IMR-90 (cell line): ENCODE data around the gene ARMH1.

Source experiments
- CTCF ChIP-seq: conservative IDR thresholded peaks from 2 replicates; pipeline ENCODE4 v1.5.1; 2012; ENCODE audit warnings: mild to moderate bottlenecking, low read depth, low read length, improper control_type of control experiment
- MAZ ChIP-seq: IDR thresholded peaks from 2 replicates; pipeline ENCODE4 v1.6.1; 2012; ENCODE audit warnings: low read depth, mild to moderate bottlenecking, low read length, improper control_type of control experiment, moderate library complexity, borderline replicate concordance
- MXI1 ChIP-seq: IDR thresholded peaks from 2 replicates; pipeline ENCODE4 v1.6.1; 2012; ENCODE audit warnings: low read depth, mild to moderate bottlenecking, low read length, moderate library complexity, borderline replicate concordance
- POLR2A ChIP-seq: IDR thresholded peaks from 2 replicates; pipeline ENCODE4 v1.6.1; 2012; ENCODE audit warnings: mild to moderate bottlenecking, low read depth, low read length
- RCOR1 ChIP-seq: IDR thresholded peaks from 2 replicates; pipeline ENCODE4 v1.6.1; 2012; ENCODE audit warnings: mild to moderate bottlenecking, low read length, improper control_type of control experiment; ENCODE audit not compliant: insufficient replicate concordance
- RFX5 ChIP-seq: IDR thresholded peaks from 2 replicates; pipeline ENCODE4 v1.8.0; 2012; ENCODE audit warnings: low read depth, mild to moderate bottlenecking, low read length, moderate library complexity
- USF2 ChIP-seq: fragments of 150-350 bp; IDR thresholded peaks from 2 replicates; pipeline ENCODE4 v1.6.1; 2017; ENCODE audit warnings: mild to moderate bottlenecking, antibody characterized with exemption, low read length, low read depth

GRCh38 chr1:44759077-44759476 lies 84.6 kb downstream of the ARMH1 start:
- no peak for TF ChIP-seq RCOR1
- TF ChIP-seq CTCF: no peak
- TF ChIP-seq POLR2A: no peak
- TF ChIP-seq MXI1: no peak
- TF ChIP-seq RFX5: no peak
- TF ChIP-seq USF2: no peak
- no peak for TF ChIP-seq MAZ
